GM18498 (cell line): ENCODE data around the gene PLCB1.
"Not testable (repeated sequence)": the region's sequence is repeated elsewhere in the genome, so short reads cannot be mapped to it uniquely, and the experiment has no call there.

Experiments
- ATAC-seq: cut with Tn5 transposase; IDR thresholded peaks from one replicate; pipeline ENCODE4 v1.9.1; 2021; ENCODE audit warnings: mild to moderate bottlenecking, moderate library complexity; ENCODE audit not compliant: unreplicated experiment

PLCB1 gene

GRCh38 chr20:8328189-8328588 is 196.1 kb downstream of the PLCB1 start:
- ATAC-seq, result no peak

- no peak for ATAC-seq
Observed at GRCh38 chr20:8330319-8330784, 198.3 kb downstream of the PLCB1 start.

DNA sequence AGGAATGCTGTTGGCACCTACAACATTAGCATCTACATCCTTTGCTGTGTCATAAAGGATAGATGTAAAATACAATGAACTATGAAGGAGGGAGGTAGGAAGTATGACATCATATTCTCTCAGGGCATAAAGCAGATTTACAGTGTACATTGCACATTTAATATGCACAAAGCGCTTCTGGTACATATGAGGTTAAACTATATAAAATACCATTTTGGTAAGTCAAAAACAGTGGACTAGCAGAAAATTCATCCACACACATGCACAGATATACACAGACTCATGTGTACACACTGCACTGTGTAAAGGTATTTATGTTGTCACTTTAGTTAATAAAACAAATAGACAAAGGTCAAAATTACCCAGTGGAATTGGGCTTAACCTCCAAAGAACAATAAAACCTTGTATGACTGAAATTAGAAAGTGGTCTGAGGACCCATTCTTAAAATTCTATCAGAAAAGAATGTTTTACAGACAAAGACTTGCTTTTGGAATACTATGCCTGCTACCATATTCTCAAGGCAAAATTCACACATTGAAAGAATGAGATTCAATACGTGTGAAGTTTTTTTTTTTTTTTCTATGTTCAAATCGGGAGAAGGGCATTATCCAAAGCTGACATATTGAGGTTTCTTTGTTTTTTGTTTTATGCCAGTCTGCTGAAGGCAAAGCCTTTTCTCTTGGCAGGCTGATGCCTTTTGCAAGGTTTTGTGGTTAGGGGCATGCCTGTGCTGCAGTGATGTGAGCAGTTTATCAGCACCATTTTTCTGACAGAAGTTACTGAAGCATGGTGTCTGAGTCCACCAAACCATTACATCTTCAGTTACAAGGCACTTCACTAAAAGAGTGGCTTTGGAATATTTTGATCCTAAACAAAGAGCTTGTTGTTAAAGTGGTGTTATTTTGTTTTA is 199.0 kb downstream of the PLCB1 start:
- no peak for ATAC-seq

DNA sequence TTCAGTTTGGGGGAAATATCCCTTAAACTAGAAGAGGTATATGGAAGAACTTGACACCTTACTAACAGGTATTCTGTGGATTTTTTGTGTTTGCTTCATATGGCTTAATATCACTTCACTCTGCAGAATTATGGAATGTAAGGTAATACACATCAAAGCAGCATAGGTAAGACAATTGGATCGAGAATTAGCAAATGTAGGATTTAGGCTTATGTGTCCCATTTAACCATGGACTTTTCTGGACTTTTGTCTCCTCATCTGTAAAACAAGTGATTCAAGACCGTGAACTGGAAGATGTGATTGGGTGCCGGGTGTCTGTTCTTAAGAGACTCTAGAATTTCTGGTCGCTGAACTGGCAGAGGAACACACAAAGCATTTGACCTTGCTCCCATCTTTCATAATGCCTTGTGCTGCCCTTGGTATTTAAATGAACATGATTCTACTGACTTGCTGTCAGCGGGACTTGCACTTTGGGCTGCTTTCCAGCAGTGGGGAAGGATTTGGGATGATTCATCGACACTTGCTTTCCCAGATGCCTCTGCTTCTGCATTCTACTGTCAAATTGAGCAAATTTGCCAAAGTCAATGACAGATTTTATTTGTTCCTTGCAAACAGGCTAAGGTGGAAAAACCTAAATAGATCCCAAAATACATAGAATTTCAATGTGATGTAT is 199.8 kb downstream of the PLCB1 start:
- no peak for ATAC-seq

GRCh38 chr20:8334641-8335040 is 202.6 kb downstream of the PLCB1 start:
- no peak for ATAC-seq

DNA sequence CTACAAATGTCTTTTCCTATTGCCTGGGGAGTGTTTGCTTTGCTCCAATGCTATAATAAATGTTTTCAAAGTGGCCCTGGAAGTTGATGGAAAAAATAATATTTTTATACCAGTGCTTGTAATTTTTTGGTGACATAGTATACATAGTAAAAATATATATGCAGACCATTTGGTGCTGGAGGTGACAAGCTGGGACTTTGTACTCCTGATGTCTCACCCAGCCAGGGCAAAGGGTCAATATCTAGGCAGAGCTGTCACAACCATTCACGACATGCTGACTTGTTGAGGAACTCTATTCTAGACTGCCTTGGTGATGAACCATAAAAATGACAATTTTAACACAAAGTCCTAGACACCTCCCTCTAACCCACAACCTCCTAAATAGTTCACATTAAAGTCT is 203.0 kb downstream of the PLCB1 start:
- no peak for ATAC-seq

DNA sequence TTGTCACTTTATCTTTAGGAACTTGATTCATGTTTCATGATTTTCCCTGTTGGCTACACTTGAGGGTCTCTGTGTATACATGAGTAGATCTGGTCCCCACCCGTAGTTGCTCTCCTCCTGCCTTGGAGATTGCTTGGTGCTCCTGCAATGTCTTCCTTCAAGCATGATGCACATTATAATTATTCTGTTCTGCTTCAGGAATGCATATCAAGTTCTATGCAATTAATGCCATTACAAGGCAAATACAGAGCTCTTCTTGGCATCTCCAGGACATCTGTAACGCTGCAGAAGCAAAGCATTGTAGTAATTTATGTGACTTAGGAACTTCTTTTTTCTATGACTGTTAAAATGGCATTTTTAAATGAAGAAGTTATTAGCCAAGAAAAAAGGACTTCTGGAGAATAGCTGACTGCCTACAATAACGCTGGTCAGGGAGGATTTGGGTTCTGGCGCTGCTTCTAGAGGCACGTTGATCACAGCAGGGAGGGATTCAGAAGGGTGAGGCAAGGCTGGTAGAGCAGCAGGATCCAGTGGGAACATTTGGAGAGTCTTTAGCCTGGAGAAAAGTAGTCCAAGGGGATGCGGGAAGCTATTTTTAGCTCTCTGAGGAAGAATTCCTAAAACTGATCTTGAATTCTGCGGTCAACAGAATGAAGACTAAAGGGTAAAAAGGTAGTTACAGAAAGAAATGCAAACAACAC is 203.6 kb downstream of the PLCB1 start:
- no peak for ATAC-seq

DNA sequence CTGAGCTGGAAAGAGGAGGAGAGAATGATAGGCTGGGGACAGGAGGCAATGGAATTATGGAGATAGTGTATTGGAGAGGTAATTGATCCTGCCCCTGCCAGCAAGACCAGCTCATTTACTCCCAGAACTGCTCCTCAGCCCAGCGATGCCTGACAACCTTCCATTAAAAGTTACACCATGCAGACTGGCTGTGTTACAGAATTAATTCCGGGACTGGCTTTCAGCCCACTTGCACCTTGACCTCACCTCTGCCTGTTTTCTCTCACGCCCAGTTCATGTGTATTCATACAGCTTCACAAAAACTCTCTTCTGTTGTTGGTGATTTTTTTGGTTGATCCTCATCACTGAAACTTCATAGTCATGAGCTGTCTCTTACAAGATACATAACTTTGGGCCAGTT is 207.3 kb downstream of the PLCB1 start:
- no peak for ATAC-seq

GRCh38 chr20:8342391-8342790 is 210.3 kb downstream of the PLCB1 start:
- ATAC-seq, result no peak

DNA sequence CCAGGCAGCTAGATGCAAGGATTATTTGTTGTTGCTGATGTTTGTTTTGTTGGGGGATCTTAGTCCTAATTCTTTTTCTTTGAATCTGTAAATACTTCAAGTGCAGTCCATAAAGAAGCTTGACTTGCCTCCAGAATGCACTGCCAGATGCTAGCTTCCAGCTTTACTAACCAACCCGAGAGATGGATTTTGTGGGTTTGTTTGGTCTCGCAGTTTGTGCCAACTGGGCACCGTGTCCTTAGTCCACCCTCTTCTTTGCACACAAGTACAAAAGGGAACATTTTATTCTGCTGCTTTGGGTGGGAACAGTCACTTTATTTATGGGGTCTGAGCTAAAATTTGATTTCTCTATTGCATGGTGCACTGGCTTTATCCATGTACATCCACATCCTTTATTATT is 212.0 kb downstream of the PLCB1 start:
- no peak for ATAC-seq

- ATAC-seq, result no peak
Observed at GRCh38 chr20:8344631-8345030, 212.6 kb downstream of the PLCB1 start.

DNA sequence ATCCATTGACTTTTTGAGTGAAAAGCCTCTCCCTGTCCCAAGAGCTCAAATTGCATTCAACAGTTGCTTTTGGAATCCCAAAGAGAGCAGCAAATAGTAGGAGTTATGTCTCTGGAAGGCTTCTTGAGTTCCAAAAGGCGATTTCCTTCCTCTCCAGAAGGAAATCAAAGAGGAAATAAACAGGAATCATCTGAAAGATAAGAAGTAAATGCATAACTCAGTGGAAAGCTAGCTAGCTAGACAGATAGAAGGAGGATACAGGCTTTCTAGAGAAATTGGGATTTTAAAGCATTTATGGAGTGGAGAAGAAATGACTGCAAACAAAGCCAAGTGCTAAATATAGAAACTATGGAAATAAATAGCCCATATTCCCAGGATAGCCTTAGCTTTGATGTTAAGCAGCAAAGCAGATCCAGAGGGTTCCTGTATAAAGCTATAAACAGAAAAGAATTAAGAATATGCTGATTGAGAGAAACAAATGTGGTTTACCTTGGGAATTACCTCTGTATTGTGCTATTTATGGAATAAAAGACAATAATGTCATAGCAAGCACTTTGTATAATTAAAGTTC is 214.7 kb downstream of the PLCB1 start:
- ATAC-seq, result no peak

DNA sequence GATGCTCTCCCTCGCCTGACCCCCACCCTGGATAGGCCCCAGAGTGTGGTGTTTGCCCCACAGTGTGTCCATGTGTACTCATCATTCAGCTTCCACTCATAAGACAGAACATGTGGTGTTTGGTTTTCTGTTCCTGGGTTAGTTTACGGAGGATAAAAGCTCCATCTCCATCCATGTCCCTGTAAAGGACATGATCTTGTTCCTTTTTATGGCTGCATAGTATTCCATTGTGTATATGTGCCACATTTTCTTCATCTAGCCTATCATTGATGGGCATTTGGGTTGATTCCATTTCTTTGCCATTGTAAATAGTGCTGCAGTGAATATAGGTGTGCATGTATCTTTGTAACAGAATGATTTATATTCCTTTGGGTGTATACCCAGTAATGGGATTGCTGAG is 218.2 kb downstream of the PLCB1 start:
- ATAC-seq, result not testable (repeated sequence)

DNA sequence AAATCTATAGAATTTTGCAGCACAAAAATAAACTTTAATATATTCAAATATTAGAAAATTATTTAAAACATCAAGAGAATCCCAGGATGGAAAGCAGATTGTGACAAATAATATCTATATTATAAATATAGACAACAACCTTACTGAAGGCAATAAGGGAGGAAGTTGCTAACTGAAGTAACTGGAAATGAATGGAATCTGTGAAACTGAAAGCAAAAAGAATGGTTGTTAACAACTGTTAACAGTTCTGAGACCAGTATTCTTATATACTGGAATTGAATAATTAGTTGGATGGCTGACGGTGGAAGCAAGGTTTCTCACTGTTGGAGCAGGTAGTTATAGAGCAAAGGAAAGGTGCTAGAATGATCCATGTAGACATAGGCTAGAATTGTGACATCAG is 220.4 kb downstream of the PLCB1 start:
- ATAC-seq, result no peak

GRCh38 chr20:8353512-8353911 is 221.4 kb downstream of the PLCB1 start:
- ATAC-seq, result no peak

GRCh38 chr20:8355453-8355852 is 223.4 kb downstream of the PLCB1 start:
- ATAC-seq, result no peak

DNA sequence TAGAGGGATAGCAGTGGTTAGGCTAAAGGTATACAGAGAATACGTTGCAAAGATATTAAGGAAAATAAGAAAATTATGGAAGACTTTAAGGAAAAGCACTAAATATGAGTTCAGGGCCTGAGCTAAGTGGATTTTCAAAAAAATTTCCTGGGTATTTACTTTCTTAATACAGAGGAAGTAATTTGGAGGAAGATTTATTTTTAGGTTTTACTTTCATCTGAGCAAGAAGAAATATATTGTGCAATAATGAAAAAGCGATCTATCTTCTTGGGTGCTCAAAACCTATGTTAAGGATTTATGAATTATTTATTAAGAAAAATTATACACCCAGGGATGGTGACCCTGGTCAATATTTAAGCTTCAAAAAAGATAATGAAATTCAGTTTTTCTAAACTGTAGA is 224.7 kb downstream of the PLCB1 start:
- no peak for ATAC-seq

DNA sequence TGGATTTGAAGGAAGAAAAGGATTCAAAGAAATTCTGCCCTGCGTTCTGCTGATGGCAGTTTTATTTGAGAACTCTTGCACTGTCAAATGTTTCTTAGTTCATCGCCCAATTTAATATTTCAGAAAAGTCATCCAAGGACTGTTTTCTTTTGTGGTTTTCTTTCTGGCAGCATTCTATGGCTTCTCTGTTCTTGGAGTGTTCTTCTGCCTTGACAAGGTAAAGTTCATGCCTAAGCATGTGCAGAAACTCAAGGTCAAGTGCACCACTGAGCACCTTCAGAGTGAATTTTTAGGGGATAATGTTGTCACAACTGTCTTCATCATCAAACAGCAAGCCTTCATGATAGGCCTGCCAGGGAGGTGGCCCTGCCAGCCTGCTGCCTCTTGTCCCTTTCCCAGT is 225.6 kb downstream of the PLCB1 start:
- ATAC-seq, result no peak

DNA sequence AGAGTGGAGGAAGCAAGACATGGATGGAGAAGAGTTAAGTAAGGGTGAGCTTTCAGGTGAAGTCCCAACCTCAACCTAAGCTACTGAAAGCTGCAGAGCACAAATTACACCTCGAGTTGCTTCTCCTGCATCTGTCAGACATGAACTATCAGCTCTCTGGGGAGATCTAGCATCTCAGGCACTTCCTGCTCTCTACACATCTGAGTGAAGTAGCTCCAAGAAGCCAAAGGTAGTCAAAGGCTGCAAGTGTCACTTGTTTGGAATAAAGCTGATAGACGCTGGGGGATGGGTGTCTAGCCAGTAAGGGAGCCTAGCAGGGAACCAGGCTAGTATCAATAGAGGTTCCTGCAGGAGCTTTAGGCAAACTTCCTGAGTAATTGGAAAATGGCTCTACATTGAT is 228.0 kb downstream of the PLCB1 start:
- ATAC-seq, result no peak

DNA sequence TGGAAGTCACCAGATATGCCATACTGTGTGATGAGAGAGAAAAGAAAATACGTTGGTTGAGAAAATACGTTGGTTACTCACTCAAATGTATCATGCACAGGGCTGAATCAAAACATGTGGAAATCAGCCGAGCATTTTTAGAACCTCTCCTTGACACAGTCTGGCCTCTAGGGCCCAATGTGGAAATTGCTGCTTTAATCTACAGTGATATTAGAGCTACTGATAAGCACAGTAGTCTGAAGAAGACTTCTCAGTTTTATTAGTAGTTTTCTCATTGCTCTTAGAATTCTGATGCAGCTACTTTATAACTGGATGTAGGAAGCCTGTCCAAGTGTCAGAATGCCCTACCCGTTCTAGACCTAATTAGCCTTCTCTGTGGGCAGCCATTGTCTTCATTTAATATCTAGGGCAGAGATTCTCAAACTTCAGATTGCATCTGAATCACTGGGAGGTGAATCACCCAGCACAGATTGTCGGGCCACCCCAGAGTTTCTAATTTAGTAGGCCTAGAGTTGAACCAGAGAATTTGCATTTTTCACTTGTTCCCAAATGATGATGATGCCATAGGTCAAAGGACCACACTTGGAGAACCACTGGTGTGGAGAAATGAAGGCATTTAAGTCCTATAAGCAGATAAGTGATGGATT is 229.1 kb downstream of the PLCB1 start:
- peak; percentile 57 for ATAC-seq

DNA sequence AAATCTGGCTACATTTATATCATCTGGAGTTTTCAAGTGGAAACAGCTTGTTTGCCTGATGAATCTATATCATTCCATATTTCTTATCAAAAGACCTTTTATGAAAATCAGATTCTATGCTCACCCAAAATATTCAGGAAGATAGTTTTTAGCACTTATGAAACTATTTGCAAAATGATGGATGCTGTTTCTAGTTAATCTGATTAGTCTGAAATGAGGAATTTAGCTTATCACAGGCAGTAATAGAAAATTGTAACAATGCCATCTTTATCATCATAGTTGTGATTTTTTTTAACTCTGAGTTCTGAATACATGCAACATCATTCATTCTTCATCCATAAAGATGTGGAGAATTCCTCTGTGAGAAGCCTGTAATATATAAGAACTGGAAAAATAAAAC is 229.7 kb downstream of the PLCB1 start:
- no peak for ATAC-seq
